Measurements from ENCODE around the gene TM4SF18. TPM values are rescaled to one million over a fixed set of nuclear protein-coding genes. Genes with fewer than 3 reads are reported as not detected.

TM4SF18 gene
- total RNA-seq, 1 donor from 2014 or later, result 10.1 TPM

- H3K27me3 ChIP-seq, result no peaks in the 10 kb centered on the region
- no peaks in the 10 kb centered on the region for H3K36me3 ChIP-seq
- intact Hi-C loops (cut with DNase I), result no loop called here
- H3K4me1 ChIP-seq, result no peaks in the 10 kb centered on the region
- TF ChIP-seq POLR2A (IDR thresholded peaks at IDR 0.05) (no peak), POLR2AphosphoS5 (IDR thresholded peaks at IDR 0.05; ENCODE audit: insufficient read depth in 1 of 2, low read depth in 1 of 2) (no peak), CTCF (IDR thresholded peaks at IDR 0.05) (no peak)
- DNase-seq (ENCODE audit: extremely low spot score in 2 of 2), result no peak
- H3K9me3 ChIP-seq, result no peaks in the 10 kb centered on the region
- no peak overlapping the region for H3K4me3 ChIP-seq
- H3K27ac ChIP-seq, result no peak overlapping the region
Measured at GRCh38 chr3:149282322-149282721, 51.1 kb downstream of the TM4SF18 start.

- no peaks in the 10 kb centered on the region for H3K27me3 ChIP-seq
- no peaks in the 10 kb centered on the region for H3K9me3 ChIP-seq
- no peaks in the 10 kb centered on the region for H3K36me3 ChIP-seq
- TF ChIP-seq POLR2A (IDR thresholded peaks at IDR 0.05), result no peak
- no peak for TF ChIP-seq CTCF (IDR thresholded peaks at IDR 0.05)
- no peak for TF ChIP-seq POLR2AphosphoS5 (IDR thresholded peaks at IDR 0.05; ENCODE audit: insufficient read depth in 1 of 2, low read depth in 1 of 2)
- no peak for DNase-seq (ENCODE audit: extremely low spot score in 2 of 2)
- no peak overlapping the region for H3K4me3 ChIP-seq
- no peaks in the 10 kb centered on the region for H3K4me1 ChIP-seq
- intact Hi-C loops (cut with DNase I), result no loop called here
- H3K27ac ChIP-seq, result no peak overlapping the region
Measured at GRCh38 chr3:149280671-149281349, 52.6 kb downstream of the TM4SF18 start.

DNA sequence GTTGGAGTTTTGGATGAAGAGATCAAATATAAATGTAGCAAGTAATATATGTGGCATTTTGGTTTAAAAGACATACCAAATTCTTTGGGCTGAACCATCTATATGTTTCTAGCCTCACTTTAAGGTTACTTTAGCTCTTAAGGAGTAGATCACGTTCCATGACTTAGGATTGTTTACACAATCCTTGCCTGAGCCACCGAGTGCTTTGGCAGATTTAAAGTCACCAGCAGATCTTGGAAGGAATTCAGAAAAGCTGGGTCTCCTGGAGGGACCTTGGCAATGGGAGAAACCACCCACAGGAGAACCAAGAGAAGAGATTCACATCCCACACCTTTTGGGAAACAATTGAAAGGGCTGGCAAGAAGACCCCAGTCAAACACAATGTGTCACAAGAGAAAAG is 54.5 kb downstream of the TM4SF18 start:
- Histone ChIP-seq H3K9me3 (no peaks in the 10 kb centered on the region), H3K27ac (no peak overlapping the region), H3K27me3 (no peaks in the 10 kb centered on the region), H3K4me3 (no peak overlapping the region), H3K4me1 (no peaks in the 10 kb centered on the region), H3K36me3 (no peaks in the 10 kb centered on the region)
- no peak for TF ChIP-seq POLR2A (IDR thresholded peaks at IDR 0.05)
- TF ChIP-seq CTCF (IDR thresholded peaks at IDR 0.05), result no peak
- no peak for TF ChIP-seq POLR2AphosphoS5 (IDR thresholded peaks at IDR 0.05; ENCODE audit: insufficient read depth in 1 of 2, low read depth in 1 of 2)
- DNase-seq (ENCODE audit: extremely low spot score in 2 of 2), result no peak
- intact Hi-C loops (cut with DNase I), result no loop called here

GRCh38 chr3:149277331-149277813 is 56.1 kb downstream of the TM4SF18 start:
- no peak for DNase-seq (ENCODE audit: extremely low spot score in 2 of 2)
- Histone ChIP-seq H3K4me1 (no peaks in the 10 kb centered on the region), H3K4me3 (no peak overlapping the region), H3K27ac (no peak overlapping the region), H3K9me3 (no peaks in the 10 kb centered on the region), H3K27me3 (no peaks in the 10 kb centered on the region), H3K36me3 (no peaks in the 10 kb centered on the region)
- intact Hi-C loops (cut with DNase I), result no loop called here
- no peak for TF ChIP-seq CTCF (IDR thresholded peaks at IDR 0.05)
- no peak for TF ChIP-seq POLR2AphosphoS5 (IDR thresholded peaks at IDR 0.05; ENCODE audit: insufficient read depth in 1 of 2, low read depth in 1 of 2)
- no peak for TF ChIP-seq POLR2A (IDR thresholded peaks at IDR 0.05)

GRCh38 chr3:149276619-149277018 is 56.8 kb downstream of the TM4SF18 start:
- intact Hi-C loops (cut with DNase I), result no loop called here
- Histone ChIP-seq H3K4me3 (no peak overlapping the region), H3K4me1 (no peaks in the 10 kb centered on the region), H3K27ac (no peak overlapping the region), H3K27me3 (no peaks in the 10 kb centered on the region), H3K9me3 (no peaks in the 10 kb centered on the region), H3K36me3 (no peaks in the 10 kb centered on the region)
- no peak for DNase-seq (ENCODE audit: extremely low spot score in 2 of 2)
- TF ChIP-seq CTCF (IDR thresholded peaks at IDR 0.05) (no peak), POLR2A (IDR thresholded peaks at IDR 0.05) (no peak), POLR2AphosphoS5 (IDR thresholded peaks at IDR 0.05; ENCODE audit: insufficient read depth in 1 of 2, low read depth in 1 of 2) (no peak)

Measured in vagina (tissue), 2 donors.